GM12892 (cell line): ENCODE results near the gene GGT5.
"Not testable (repeated sequence)": the region's sequence is repeated elsewhere in the genome, so short reads cannot be mapped to it uniquely, and the experiment has no call there.

Source experiments
- DNase-seq: peaks from one replicate; pipeline ENCODE4 v3.0.0; 2011; ENCODE audit not compliant: insufficient read length
- FAIRE-seq: peaks from 2 replicates; lab custom pipeline; 2011; peaks lifted over from hg19 to GRCh38; lab: Jason Lieb, UNC
- POLR2A ChIP-seq: IDR thresholded peaks from 2 replicates; pipeline ENCODE4 v1.6.1; 2011; ENCODE audit warnings: low read depth, low read length, control low read depth
- POLR2AphosphoS5 ChIP-seq: IDR thresholded peaks from 2 replicates; pipeline ENCODE4 v1.6.1; 2011; ENCODE audit warnings: low read depth, low read length, control low read depth
- TAF1 ChIP-seq: IDR thresholded peaks from 2 replicates; pipeline ENCODE4 v1.6.1; 2011; ENCODE audit warnings: low read depth, mild to moderate bottlenecking, control low read depth, low read length, borderline replicate concordance

Gene GGT5

GRCh38 chr22:24271386-24271854 lies 26.5 kb upstream of the GGT5 start:
- DNase-seq (no peak), FAIRE-seq (no peak)
- no peak for TF ChIP-seq POLR2AphosphoS5
- no peak for TF ChIP-seq TAF1
- TF ChIP-seq POLR2A: no peak

GRCh38 chr22:24270556-24271385 lies 25.9 kb upstream of the GGT5 start, which contains the start of gene SPECC1L:
Gene SPECC1L, plus strand, starts transcription at chr22:24270831. Its CDS starts 31,401 bp downstream, at chr22:24302232.
- TF ChIP-seq POLR2A (peak; percentile 97), TAF1 (peak; percentile 12; the same call in 1 of the 2 replicates), POLR2AphosphoS5 (peak; percentile 93)
- FAIRE-seq: peak; percentile 91
- peak; percentile 81 for DNase-seq

- DNase-seq, FAIRE-seq: not testable (repeated sequence)
Measured at GRCh38 chr22:24266495-24266894, 21.6 kb upstream of the GGT5 start.

- TF ChIP-seq POLR2AphosphoS5 (no peak), TAF1 (no peak), POLR2A (no peak)
- FAIRE-seq (no peak), DNase-seq (no peak)
Measured at GRCh38 chr22:24265734-24266133, 20.9 kb upstream of the GGT5 start.

GRCh38 chr22:24264329-24264896 lies 19.5 kb upstream of the GGT5 start:
- not testable (repeated sequence) for DNase-seq, FAIRE-seq

GRCh38 chr22:24263479-24263878 lies 18.6 kb upstream of the GGT5 start:
- FAIRE-seq, DNase-seq: not testable (repeated sequence)

GRCh38 chr22:24262185-24262749 lies 17.4 kb upstream of the GGT5 start:
- not testable (repeated sequence) for FAIRE-seq

GRCh38 chr22:24259459-24259858 lies 14.6 kb upstream of the GGT5 start:
- not testable (repeated sequence) for FAIRE-seq, DNase-seq

More at GRCh38 chr22:24262185-24262749, 17.4 kb upstream of the GGT5 start:
- not testable (repeated sequence) for DNase-seq

GRCh38 chr22:24256736-24257135 lies 11.9 kb upstream of the GGT5 start:
- not testable (repeated sequence) for FAIRE-seq

GRCh38 chr22:24256136-24256535 lies 11.3 kb upstream of the GGT5 start:
- not testable (repeated sequence) for DNase-seq, FAIRE-seq

More at GRCh38 chr22:24256736-24257135, 11.9 kb upstream of the GGT5 start:
- DNase-seq: not testable (repeated sequence)

- not testable (repeated sequence) for FAIRE-seq, DNase-seq
Measured at GRCh38 chr22:24253126-24253525, 8.2 kb upstream of the GGT5 start.

- FAIRE-seq, DNase-seq: not testable (repeated sequence)
Measured at GRCh38 chr22:24251286-24251685, 6.4 kb upstream of the GGT5 start.

- not testable (repeated sequence) for FAIRE-seq, DNase-seq
Measured at GRCh38 chr22:24249413-24249812, 4.5 kb upstream of the GGT5 start.

- not testable (repeated sequence) for FAIRE-seq, DNase-seq
Measured at GRCh38 chr22:24248611-24249010, 3.7 kb upstream of the GGT5 start.
